Kidney epithelial cell (primary cell): ENCODE data around the gene RFX7. TPM values are rescaled to one million over a fixed set of nuclear protein-coding genes. Genes with fewer than 3 reads are reported as not detected.

Experiments used
- DNase-seq: peaks from one replicate; pipeline ENCODE4 v3.0.0-alpha.2; 2010; ENCODE audit warnings: low read depth
- H3K27me3 ChIP-seq: 2 replicates; pipeline ENCODE4 v1.6.0; 2011; ENCODE audit warnings: low read length; ENCODE audit not compliant: control insufficient read depth, insufficient read depth
- H3K36me3 ChIP-seq: 2 replicates; pipeline ENCODE4 v1.5.1; 2011; ENCODE audit warnings: low read length; ENCODE audit not compliant: control insufficient read depth, insufficient read depth
- H3K4me3 ChIP-seq: 2 replicates; pipeline ENCODE4 v1.5.1; 2011; ENCODE audit warnings: low read depth, mild to moderate bottlenecking, control low read depth, low read length
- total RNA-seq: library from RNA; depleted of rRNA; stranded (reverse); fragments of >200 nt; gene quantifications from 2 replicates; pipeline ENCODE4 v1.2.3, GENCODE V29; 2015
- TF ChIP-seq, protein P1 (sequence below): IDR thresholded peaks from 2 replicates; pipeline ENCODE4 v1.5.1; 2011; ENCODE audit warnings: mild to moderate bottlenecking, moderate library complexity, low read length, control low read depth, inconsistent platforms; ENCODE audit not compliant: insufficient read depth, poor library complexity, severe bottlenecking

The RFX7 gene
- total RNA-seq, 1 donor from 2014 or later, result 11.4 TPM

DNA sequence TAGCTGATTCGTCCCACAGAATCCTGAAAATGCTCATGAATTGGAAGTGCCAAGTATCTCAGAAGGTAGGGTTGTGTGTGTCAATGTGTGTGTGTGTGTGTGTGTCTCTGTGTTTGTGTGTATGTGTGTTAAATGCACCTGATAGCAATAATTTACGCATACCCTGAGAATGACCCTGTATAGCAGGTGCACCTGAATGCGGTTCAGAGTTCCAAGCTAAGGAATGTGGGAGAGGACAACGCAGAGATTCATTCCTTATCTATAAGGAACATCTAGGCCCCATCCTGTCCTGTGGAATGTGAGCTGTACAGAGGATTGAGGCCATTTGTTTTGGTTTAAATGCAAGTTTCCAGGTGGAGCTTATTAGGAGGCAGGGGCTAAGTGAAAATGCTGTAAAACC, 201.2 kb downstream of the RFX7 start:
- TF ChIP-seq, protein P1, sequence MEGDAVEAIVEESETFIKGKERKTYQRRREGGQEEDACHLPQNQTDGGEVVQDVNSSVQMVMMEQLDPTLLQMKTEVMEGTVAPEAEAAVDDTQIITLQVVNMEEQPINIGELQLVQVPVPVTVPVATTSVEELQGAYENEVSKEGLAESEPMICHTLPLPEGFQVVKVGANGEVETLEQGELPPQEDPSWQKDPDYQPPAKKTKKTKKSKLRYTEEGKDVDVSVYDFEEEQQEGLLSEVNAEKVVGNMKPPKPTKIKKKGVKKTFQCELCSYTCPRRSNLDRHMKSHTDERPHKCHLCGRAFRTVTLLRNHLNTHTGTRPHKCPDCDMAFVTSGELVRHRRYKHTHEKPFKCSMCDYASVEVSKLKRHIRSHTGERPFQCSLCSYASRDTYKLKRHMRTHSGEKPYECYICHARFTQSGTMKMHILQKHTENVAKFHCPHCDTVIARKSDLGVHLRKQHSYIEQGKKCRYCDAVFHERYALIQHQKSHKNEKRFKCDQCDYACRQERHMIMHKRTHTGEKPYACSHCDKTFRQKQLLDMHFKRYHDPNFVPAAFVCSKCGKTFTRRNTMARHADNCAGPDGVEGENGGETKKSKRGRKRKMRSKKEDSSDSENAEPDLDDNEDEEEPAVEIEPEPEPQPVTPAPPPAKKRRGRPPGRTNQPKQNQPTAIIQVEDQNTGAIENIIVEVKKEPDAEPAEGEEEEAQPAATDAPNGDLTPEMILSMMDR, result no peak
- no peaks in the 10 kb centered on the region for H3K27me3 ChIP-seq
- H3K4me3 ChIP-seq, result no peak overlapping the region
- no peaks in the 10 kb centered on the region for H3K36me3 ChIP-seq
- no peak for DNase-seq

DNA sequence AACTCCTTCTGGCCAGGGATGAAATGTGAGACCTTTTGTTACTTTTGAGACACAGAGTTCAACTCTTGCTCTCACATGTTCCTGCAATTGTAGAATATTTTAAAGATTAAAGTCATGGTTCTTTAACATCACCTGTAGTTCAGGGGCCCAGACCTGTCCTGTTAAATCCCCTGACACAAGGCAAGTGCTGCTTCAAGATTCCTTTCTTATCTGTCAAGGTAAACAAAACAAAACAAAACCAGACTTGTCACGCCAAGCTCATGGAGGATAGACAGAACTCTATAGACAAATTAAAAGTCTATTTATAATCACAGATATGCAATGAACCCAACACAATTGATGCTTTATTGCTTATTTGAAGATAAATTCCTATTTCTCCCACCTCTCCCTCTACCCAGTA, 201.6 kb downstream of the RFX7 start:
- H3K36me3 ChIP-seq, result no peaks in the 10 kb centered on the region
- DNase-seq, result no peak
- H3K4me3 ChIP-seq, result no peak overlapping the region
- no peaks in the 10 kb centered on the region for H3K27me3 ChIP-seq
- TF ChIP-seq, protein P1, result no peak

DNA sequence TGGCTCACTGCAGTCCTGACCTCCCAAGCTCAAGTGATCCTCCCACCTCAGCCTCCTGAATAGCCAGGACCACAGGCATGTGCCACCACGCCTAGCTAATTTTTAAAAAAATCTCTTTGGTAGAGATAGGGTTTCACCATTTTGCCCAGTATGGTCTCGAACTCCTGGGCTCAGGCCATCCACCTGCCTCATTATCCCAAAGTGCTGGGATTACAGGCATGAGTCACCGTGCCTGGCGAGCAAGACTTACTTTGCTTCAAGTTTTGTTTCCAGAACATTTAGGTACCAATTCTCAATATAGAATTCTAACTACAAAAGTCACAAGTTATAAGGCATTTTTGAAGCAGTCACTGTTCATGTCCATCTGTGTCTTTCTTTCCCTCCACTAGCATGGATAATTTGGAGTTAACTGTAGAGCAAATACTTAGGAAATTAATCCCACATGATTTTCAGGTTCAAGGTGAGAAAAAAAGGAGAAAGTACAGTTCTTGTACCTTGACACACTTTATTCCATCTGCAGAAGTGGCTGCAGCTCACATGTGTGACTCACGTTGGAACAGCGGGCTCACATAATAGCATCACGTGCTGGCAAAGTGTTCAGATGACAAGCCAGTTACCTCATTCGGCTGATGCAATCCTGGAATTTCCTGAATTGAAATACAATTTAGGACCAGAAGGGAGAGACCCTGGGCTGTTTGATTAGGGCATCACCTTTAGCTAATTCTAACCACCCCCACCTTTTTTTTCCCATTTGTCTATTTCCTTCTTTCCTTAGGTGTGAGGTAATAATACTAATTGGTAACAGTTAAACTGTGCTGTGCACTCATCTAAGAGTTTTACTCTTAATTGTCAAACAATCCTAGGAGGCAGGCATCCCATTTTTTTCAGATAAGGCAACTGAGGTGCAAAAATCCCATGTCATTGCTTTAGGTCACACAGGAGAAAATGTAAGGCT, 203.3 kb downstream of the RFX7 start:
- DNase-seq, result peak; percentile 95
- Histone ChIP-seq H3K27me3 (no peaks in the 10 kb centered on the region), H3K4me3 (no peak overlapping the region), H3K36me3 (no peaks in the 10 kb centered on the region)
- TF ChIP-seq, protein P1, result no peak

DNA sequence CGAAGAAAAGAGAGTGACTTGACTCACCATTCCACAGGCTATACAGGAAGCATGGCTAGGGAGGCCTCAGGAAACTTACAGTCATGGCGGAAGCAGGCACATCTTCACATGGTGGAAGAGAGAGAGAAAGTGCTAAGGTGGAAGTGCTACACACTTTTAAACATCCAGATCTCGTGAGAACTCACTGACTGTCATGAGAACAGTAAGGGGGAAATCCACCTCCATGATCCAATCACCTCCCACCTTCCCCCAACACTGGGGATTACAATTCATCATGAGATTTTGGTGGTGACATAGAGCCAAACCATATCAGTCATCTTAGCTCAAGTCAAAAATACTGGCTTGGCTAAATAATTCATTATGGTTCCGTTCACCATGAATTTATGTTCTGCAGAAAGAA, 205.0 kb downstream of the RFX7 start:
- no peaks in the 10 kb centered on the region for H3K27me3 ChIP-seq
- H3K4me3 ChIP-seq, result no peak overlapping the region
- H3K36me3 ChIP-seq, result no peaks in the 10 kb centered on the region
- DNase-seq, result no peak
- TF ChIP-seq, protein P1, result no peak

DNA sequence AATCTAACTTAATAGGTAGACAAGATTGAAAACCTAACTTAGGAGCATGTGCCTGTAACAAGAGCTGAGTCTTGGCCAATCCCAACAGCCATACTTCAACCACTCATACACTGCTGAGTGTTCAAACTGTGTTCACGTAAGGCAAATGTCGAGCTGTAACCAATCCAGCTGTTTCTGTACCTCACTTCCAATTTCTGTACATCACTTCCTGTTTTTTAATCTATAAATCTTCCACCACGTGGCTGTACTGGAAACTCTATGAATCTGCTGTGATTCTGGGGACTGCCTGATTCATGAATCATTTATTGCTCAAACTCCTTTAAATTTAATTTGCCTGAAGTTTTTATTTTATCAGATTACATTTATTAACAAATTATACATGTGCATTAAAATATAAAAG, 205.7 kb downstream of the RFX7 start:
- TF ChIP-seq, protein P1, result no peak
- Histone ChIP-seq H3K36me3 (no peaks in the 10 kb centered on the region), H3K27me3 (no peaks in the 10 kb centered on the region), H3K4me3 (no peak overlapping the region)
- no peak for DNase-seq

Other genes with a start within 250 kb of the RFX7 start
- 5.2 and 8.8 TPM in 2 replicates for gene TEX9, start 121.5 kb upstream of the RFX7 start, total RNA-seq
- gene MNS1, start 221.3 kb upstream of the RFX7 start, total RNA-seq, result 0.84 and 1.5 TPM in 2 replicates